HG03469 (cell line): ENCODE results near the gene PLPP1.

Source experiments
- ATAC-seq: cut with Tn5 transposase; IDR thresholded peaks from one replicate; pipeline ENCODE4 v1.9.1; 2021; ENCODE audit warnings: mild to moderate bottlenecking, moderate library complexity, moderate number of reproducible peaks; ENCODE audit not compliant: unreplicated experiment

PLPP1 gene

DNA sequence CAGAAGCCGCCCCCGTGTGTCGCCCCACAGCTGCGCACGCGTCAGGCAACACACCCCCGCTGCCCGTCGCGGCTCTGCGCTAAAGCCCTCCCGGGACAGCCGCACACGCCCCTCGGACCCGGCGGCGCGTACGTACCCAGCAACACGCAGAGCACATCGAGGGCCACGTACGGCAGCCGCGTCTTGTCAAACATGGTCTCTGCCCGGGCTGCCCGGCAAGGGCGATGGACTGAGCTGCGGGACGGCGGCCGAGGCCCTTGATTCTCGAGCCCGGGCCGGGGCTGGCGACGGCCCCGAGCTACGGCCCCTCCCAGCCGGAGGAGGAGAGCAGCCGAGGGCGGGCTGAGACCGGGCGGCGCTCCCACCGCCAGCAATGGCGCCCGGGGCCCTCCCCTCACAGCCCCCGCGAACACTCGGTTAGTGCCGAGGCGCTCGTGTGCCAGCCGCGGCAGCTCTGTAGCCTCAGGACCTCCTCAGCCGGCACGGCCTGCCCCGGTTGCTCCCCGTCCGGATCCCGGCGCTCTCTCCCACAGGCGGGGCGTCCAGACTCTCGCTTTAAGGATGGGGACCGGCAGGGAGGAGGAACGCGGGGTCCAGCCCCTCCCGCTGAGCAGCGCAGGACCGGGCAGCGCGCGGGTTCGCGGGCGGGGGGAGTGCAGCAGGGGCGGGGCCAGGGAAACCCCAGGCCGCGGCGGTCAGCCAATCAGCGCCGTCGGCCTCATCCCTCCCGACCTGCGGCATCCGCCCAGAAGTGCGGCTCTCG is at the start of gene PLPP1:
Gene PLPP1 (minus strand): TSS at position 529 of the 763 bp plus-strand sequence. CDS start 335 bp downstream, at position 194.
- ATAC-seq: peak; percentile 55

DNA sequence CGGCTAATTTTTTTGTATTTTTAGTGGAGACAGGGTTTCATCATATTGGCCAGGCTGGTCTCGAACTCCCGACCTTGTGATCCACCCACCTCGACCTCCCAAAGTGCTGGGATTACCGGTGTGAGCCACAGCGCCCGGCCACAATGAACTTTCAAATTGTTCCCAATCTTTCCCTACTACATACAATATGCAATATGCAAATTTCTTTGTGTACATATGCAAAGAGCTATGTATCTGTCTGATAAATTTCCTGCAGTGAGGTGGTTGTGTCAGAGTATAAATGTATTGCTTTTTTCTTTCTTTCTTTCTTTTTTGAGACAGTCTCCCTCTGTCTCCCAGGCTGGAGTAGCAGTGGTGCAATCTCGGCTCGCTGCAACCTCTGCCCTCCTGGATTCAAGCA is 48.8 kb upstream of the PLPP1 start:
- no peak for ATAC-seq

DNA sequence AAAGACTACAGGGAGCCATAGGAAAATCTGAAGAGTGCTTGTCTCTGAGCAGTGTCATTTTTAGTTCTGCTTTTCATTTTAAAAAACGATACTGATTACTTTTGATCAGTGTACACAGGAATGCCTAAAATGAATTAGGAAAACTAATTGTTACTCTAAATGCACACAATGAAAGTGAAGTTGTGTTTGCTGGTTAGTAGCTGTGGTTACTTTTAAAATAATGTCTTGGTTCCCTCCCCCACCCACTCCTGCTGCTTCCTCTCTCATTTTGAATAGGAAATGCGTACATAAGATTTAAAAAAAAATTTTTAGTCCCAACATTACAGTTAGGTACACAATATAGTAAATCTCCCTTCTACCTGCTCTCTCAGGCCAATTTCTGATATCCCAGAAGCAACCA is 47.5 kb upstream of the PLPP1 start:
- ATAC-seq: no peak

DNA sequence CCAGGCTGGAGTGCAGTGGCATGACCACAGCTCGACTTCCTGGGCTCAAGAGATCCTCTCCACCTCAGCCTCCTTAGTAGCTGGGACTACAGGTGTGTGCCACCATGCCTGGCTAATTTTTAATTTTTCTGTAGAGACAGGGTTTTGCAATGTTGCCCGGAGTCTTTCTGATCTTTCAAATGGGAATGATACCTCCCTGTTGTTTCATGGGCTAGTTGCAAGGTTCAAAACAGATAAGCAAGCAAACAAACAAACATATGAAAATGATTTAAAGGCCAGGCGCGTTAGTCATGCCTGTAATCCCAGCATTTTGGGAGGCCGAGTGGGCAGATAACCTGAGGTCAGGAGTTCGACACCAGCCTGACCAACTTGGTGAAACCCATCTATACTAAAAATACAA is 45.3 kb upstream of the PLPP1 start:
- no peak for ATAC-seq

DNA sequence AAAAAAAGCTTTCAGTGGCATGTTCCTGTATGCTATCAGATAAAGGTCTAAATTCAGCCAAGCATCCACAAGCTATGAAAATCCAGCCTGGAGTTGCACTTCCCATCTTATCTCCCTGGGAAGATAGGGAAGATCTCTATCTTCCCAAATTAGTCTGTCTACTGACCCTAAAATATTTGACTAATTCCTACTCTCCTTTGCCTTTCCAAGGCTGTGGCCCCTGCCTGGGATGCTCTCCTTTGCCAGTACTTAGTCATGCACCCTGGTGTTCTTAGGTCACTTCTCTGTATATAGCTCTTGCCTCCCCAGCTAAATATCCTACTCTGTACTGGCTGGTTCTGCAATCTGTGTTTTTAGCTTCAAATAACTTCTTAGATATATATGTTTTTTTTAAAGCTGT is 44.0 kb upstream of the PLPP1 start:
- ATAC-seq: no peak

DNA sequence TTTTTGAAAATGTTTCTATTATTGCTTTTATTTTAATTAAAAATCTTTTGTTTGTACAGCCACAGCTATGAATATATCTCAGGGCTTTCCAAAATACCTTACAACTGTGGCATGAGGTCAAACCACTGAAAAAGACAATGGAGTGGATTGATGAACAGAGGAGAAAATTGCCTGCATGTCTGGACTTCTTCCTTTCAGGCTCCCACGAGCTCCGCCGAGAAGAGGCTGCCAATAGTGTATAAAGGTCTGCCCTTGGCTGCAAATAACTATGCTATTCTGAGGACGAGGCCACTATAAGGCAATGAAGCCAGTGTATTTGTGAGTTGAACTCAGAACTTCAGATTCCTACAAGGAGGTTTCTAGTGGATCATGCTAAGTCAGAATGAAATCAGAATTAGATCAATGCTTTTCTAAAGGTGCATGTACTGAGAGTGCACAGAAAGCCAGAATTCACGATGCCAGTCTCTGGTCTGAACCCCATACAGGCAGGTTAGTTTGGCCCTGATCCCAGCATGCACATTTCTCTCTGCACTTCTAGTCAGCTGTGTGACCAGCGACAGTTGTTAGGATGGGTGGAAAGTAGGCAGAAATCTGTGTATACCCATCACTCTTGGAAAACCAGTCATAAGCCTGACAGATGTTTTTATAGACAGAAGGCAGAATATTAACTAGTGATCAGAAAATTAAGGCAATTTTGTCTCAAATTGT is 42.7 kb upstream of the PLPP1 start:
- no peak for ATAC-seq

DNA sequence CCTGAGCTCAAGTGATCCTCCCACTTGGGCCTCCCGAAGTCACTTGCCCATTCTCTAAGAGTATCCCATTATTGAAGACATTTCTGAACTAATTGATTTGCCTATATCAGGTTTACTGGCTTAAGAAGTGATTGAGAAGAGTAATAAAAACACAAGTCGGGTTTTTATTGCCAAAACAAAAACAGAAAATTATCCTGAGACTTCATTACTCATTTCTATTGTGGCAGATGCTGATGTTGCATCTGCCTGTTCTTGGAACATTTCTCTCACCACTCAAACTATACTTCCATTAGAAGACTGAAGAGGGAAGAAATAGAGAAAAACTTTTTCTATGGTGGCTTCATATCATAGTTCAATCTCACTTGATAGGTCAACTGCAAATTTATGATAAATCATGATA is 41.9 kb upstream of the PLPP1 start:
- ATAC-seq: no peak

DNA sequence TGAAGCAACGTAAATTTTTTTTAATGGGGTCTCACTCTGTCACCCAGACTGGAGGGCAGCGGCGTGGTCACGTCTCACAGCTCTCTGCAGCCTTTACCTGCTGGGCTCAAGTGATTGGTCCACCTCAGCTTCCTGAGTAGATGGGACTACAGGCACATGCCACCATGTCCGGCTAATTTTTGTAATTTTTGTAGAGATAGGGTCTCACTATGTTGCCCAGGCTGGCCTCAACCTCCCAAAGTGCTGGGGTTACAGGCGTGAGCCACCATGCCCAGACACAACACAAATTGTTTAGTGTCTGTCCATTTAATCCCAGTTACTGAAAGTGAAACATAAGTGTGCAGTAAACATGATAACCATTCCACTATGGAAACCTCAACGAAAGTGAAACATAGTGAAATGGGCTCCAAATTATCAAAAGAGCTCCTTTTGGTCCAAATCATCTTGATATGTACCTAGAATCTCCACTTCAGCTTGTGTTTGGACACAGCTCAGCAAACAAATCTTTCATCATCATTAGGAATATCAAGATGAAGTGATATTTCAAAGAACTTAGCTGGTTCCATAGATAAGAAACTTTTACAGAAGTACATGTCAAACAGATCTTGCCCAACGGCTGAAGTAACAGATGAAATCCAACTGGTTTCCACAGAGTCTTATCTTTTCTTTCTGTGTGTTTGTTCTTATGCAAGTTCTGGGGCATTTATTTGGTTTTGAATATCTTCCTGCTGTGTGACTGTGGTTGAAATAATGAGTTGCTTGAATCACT is 41.2 kb upstream of the PLPP1 start:
- no peak for ATAC-seq

DNA sequence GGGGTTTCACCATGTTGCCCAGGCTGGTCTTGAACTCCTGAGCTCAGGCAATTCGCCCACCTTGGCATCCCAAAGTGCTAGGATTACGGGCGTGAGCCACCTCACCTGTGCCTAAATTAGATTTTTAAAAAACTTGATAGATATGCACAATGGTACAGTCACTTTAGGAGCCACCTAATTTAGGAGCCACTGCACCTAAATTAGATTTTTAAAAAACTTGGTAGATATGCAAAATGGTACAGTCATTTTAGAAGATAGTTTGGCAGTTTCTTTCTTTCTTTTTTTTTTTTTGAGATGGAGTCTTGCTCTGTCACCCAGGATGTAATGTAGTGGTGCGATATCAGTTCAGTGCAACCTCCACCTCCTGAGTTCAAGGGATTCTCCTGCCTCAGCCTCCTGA is 37.8 kb upstream of the PLPP1 start:
- no peak for ATAC-seq

DNA sequence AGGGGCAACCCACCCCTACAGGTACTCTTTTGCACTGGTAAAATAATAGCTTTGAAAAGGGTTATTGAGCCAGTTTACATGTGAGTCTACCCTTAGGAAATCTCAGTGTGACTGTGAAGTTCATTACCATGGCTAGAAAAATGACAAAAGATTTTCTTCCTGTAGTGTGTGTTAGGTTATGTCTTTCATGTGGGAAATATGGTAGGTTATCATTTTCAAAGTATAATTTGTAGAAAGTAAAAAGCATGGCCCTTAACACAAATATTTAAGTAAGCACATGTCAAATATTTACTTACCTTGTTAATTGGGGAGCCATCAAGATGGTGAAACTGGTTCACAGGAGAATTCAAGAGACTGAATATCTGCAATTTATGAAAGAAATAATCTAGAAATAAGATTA is 37.3 kb upstream of the PLPP1 start:
- ATAC-seq: no peak

DNA sequence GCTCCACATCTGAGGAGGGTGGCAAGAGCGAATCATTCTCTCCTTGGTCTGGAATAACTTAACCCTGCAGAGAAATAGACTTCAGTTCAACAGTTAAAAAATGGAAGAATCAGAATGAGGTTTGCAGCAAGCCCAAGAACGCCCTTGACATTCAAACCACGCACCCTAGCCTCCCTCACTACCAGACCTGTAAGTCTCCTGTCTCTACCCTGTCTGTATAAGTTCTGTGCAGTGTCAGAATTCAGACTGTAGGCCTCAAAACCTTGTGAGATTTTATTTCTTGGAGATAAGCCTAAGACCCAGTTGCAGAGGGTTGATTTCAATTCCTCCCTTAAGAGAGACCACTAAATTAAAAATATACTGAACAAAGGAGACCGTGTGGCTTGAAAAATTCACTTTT is 35.8 kb upstream of the PLPP1 start:
- ATAC-seq: no peak

DNA sequence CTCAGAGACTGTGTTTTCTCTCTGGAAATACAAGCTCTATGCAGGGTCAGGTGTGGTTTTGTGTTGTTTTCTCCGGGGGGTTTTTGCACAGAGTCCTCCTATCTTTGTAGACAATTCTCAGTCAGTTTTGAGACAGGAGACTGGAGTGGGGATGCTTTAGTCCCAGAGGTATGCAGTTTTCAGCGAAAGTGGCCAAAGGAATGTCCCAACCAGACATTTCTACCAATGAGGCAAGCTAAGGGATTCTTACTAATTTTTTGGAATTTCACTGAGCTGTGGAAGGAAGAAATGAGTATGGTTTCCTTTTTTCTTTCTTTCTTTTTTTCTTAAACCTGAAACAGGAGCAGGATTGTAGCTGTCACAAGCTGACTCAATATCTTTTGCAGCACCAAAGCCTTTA is 35.3 kb upstream of the PLPP1 start:
- no peak for ATAC-seq

DNA sequence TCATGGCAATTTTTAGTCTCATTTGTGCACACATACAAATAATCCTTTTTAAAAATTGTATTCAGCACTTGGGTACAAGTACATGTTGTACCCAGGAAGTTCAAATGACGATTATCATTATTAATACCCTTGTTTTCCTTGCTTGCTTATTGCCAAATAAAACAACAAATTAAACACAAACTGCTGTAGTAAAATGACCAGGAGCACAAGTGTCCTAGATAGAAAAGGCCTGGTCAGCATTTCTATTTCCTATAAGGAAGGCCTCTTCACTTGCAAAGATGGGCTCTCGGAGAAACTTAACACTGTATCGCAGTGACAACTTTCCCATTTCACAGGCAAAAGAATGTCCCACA is 34.7 kb upstream of the PLPP1 start:
- no peak for ATAC-seq

DNA sequence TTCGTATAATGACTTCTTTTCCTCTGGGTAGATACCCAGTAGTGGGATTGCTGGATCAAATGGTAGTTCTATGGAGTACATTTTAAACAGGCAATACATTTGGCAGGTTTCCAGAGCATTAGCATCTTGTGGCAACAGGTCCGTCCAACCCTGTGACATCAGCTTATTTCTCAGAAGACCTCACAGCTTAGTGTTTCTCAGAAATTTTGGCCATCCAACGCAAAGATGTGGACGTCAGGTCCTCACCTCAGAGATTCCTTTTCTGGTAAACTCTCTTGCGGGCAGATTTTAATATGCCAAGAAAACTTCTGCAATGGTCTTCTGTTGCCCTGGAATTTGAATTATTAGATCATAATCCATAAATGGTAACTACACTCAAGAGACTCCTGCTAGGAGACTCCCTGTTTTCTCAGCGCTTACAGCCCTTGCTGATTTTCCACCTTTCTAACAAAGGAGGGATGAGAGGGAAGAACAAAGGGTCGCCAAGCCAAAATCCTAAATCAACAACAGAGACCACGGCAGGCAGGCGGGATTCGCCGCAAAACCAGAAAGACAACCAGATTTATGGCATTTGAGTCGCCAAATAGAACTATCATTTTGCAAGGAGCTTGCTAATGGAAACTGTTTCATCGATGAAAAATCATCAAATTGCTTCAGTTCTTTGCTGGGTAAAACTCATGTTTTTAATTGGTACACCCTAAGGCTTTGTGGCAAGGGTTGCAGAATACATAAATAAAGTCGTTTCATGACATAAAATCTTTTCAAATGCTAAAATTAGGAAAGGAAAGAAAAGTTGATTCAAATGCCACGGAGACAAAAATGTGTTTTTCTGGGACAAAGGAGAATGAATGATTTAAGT is 34.1 kb upstream of the PLPP1 start:
- no peak for ATAC-seq

DNA sequence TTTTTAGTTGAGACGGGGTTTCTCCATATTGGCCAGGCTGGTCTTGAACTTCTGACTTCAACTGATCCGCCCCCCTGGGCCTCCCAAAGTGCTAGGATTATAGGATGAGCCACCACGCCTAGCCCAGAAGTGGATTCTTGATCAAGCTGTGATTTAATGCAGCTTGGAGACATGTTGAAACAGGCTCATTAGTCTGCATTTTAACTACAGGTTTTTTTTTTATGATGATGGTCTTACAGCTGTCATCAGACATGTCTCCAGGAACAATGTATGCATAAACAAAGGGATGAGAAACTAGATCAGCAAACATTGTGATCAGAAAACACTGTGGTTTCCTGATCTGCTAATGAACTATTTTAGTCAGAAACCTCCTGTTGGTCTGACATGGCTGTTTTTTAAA is 30.0 kb upstream of the PLPP1 start:
- no peak for ATAC-seq

DNA sequence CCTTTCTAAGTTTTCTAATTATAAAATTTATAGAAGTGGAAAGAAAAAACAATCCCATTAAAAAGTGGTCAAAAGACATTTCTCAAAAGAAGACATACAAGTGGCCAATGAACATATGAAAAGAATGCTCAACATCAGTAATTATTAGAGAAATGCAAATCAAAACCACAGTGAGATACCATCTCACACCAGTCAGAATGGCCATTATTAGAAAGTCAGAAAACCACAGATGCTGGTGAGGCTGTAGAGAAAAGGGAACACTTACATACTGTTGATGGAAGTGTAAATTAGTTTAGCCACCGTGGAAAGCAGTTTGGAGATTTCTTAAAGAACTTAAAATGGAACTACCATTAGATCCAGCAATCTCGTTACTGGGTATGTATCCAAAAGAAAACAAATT is 23.7 kb upstream of the PLPP1 start:
- no peak for ATAC-seq

DNA sequence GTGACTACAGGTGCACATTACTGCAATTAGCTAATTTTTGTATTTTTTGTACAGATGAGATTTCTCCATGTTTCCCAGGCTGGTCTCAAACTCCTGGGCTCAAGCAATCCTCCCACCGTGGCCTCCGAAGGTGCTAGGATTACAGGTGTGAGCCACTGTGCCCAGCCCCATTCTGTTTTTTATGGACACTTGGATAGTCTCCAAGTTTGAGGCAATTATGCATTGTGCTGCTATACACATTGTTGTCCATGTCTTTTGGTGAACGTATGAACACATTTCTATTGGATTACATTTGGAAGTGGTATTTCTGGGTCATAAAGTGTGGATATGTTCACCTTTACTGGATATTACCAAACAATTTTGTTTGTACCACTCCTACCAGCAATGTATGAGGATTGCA is 22.4 kb upstream of the PLPP1 start:
- no peak for ATAC-seq

DNA sequence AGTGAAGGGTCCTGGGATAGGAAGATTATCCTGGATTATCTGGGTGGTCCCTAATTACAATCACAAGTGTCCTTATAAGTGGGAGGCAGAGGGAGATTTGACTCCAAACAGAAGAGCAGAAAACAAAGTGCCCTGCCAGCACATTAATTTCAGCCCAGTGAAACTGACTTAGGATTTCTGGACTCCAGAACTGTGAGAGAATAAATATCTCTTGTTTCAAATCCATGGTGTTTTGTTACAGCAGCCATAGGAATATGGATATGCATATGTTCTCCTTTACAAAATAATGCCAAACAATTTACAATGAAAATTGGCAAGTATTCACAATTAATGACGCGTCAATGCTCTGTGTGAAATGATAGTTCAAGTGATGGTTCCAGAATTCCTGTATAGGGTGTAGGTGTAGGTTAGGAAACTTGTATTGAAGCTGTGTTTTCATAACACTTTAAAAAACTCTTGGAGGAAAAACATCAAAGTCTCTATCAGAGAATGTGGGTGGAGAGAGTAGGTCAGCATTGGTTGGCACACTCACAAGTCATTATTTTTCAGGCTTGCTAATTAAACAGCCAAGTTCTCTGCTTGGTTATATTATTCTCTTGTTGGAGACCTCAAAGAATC is 19.9 kb upstream of the PLPP1 start:
- ATAC-seq: no peak

DNA sequence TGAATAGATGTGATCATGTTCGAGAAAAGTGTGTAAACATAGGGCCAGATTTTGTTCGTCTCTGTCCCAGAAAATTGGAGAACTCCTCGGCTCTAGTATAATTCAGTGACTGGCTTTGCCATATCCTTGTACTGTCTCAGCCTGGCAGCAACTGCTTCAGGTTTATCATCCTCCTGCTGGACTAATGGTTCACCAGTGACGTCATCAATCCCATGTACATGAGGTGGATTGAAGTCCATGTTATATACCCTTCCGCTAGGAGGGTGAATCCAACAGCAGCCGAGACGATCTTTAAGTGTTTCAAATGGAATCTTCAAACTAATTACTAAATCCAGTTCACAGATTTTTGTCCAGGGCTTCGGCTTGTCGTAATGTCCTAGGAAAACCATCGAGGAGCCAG is 17.1 kb upstream of the PLPP1 start:
- no peak for ATAC-seq

DNA sequence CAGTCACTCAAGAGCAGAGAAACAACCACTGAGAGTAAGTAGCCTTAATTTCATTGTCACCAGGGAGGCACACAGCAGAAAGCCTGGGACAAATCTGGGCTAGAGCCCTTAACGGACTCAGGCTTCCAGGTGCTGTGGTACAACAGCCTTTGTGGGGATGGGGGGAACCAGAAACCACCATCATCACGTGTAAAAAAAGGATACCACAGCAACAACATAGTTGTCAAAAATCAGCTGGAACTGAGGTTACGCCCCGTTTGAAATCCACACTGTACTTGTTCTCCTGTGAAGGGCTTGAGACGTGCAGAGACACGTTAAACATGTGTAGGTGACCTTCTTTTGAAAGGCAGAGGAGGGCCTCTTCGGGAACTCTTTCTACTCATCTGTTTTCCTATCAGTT is 16.6 kb upstream of the PLPP1 start:
- no peak for ATAC-seq

DNA sequence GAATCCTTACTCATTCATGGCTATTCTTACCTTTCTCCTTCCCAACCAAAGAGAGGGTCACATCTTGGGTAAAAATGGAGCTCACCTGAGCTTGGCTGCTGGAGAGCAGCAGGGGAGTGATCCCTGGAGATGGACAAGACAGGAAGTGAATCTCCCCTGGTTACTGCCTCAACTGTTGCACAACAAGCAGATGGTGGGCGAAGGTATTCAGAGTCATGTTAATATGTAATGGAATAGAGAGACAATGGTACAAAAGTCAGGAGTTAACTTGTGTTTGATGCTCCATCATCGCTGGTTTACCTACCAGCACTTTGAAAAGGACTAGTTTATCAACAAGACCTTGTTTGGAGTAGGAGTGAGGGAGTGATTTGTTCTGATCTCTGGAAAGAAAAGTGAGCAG is 13.0 kb upstream of the PLPP1 start:
- ATAC-seq: no peak
